Spleen (tissue), 11 donors: ENCODE results near the gene AUH. TPM values are rescaled to one million over a fixed set of nuclear protein-coding genes. Genes with fewer than 3 reads are reported as not detected.

Experiments used
- DNase-seq: peaks from one replicate; pipeline ENCODE4 v3.0.0-alpha.2; 2020
- H3K27ac ChIP-seq, 8 donors: fragments of 200-600 bp; sonication (generic) in 7 of 8; 1 replicate in 4 of 8; 2 replicates in 4 of 8; pipeline versions ENCODE4 v1.5.0 to v1.8.0; 2016 to 2021; ENCODE audit warnings: inconsistent platforms in 4 of 8, mild to moderate bottlenecking in 4 of 8, moderate library complexity in 1 of 8
- H3K27me3 ChIP-seq, 7 donors: fragments of 200-600 bp; sonication (generic) in 6 of 7; replicated peaks in 1 of 7; 1 replicate in 4 of 7; 2 replicates in 3 of 7; pipeline versions ENCODE4 v1.5.0 to v1.8.0; 2016 to 2021; ENCODE audit warnings: inconsistent platforms in 3 of 7, mild to moderate bottlenecking in 1 of 7
- H3K36me3 ChIP-seq, 6 donors: fragments of 200-600 bp; sonication (generic) in 5 of 6; 1 replicate in 4 of 6; 2 replicates in 2 of 6; pipeline versions ENCODE4 v1.5.0 to v1.8.0; 2016 to 2021; ENCODE audit warnings: inconsistent platforms in 2 of 6
- H3K4me1 ChIP-seq, 6 donors: fragments of 200-600 bp; sonication (generic) in 5 of 6; 1 replicate in 3 of 6; 2 replicates in 3 of 6; pipeline versions ENCODE4 v1.5.0 to v1.8.0; 2016 to 2021; ENCODE audit warnings: inconsistent platforms in 3 of 6
- H3K4me3 ChIP-seq, 8 donors: fragments of 200-600 bp; sonication (generic) in 7 of 8; 1 replicate in 4 of 8; 2 replicates in 4 of 8; pipeline versions ENCODE4 v1.5.0 to v1.8.0; 2016 to 2021; ENCODE audit warnings: inconsistent platforms in 4 of 8, mild to moderate bottlenecking in 4 of 8, moderate library complexity in 2 of 8
- H3K9me3 ChIP-seq, 8 donors: fragments of 200-600 bp; sonication (generic) in 7 of 8; 1 replicate in 4 of 8; 2 replicates in 4 of 8; pipeline versions ENCODE4 v1.5.0 to v1.8.0; 2016 to 2021; ENCODE audit warnings: inconsistent platforms in 4 of 8
- POLR2A ChIP-seq, 3 donors: fragments of 450-650 bp; IDR thresholded peaks; one replicate each; pipeline ENCODE4 v1.5.1; 2017; ENCODE audit warnings: antibody characterized with exemption in 3 of 3, mild to moderate bottlenecking in 1 of 3
- POLR2AphosphoS5 ChIP-seq, 3 donors: sonication (generic); formaldehyde crosslinking; IDR thresholded peaks; one replicate each; pipeline ENCODE4 v1.5.1; 2017; ENCODE audit warnings: antibody characterized with exemption in 3 of 3
- WGBS, 5 donors: extraction: QIAGEN DNeasy Blood & Tissue Kit in 3 of 5; methylation state at CpG; one replicate each; pipeline versions ENCODE4 v1.1.5 to v1.1.7; 2013 to 2018; 5-methylcytosine and 5-hydroxymethylcytosine counted together
- intact Hi-C: fragments of 100-400 bp; cut with DNase I; formaldehyde crosslinking; loops from one replicate; pipeline ENCODE4 v1.15.0; 2023; ENCODE audit warnings: low total_unique reads
- polyA plus RNA-seq, 3 donors: library from polyadenylated mRNA; stranded (reverse); fragments of 200-250 nt; gene quantifications; one replicate each; pipeline ENCODE4 v1.2.1, GENCODE V29; 2013
- total RNA-seq, 7 donors: library from RNA; depleted of rRNA in 3 of 7; stranded (reverse); fragments of >200 nt in 3 of 7; fragmentation: NEBNext Ultra II Directional in 4 of 7; extraction: Animal tissue kit (Norgen Biotek cat#: 25700) in 4 of 7; gene quantifications; one replicate each; pipeline versions ENCODE4 v1.1.0 to v1.2.1, GENCODE V29; 2016 to 2021
- TF ChIP-seq, protein P1 (sequence below), 11 experiments: fragments of 200-600 bp in 7 of 11; fragments of 450-650 bp in 4 of 11; sonication (generic) in 4 of 11; IDR thresholded peaks in 8 of 11; conservative IDR thresholded peaks in 3 of 11; 1 replicate in 7 of 11; 2 replicates in 4 of 11; pipeline versions ENCODE4 v1.4.0 to v1.8.0; 2016 to 2021; ENCODE audit warnings: antibody characterized with exemption in 11 of 11, inconsistent platforms in 4 of 11, mild to moderate bottlenecking in 1 of 11
- donor health status: healthy with polysubstance abuse.
- donor health status: DM: no; HTN: no; CAD: no; lungs with moderate emphysema.
- donor health status: DM: no; HTN: no; CAD: no.
- donor health status: Bipolar disorder and iron deficiency.
- donor health status: healthy.
- donor health status: DM: no; HTN: no; CAD: no.
- donor health status: DM: yes; HTN: yes; CAD: no.

The AUH gene
- total and polyA plus RNA-seq, 10 donors, result 9.4 to 37.3 (median 20.6) TPM

DNA sequence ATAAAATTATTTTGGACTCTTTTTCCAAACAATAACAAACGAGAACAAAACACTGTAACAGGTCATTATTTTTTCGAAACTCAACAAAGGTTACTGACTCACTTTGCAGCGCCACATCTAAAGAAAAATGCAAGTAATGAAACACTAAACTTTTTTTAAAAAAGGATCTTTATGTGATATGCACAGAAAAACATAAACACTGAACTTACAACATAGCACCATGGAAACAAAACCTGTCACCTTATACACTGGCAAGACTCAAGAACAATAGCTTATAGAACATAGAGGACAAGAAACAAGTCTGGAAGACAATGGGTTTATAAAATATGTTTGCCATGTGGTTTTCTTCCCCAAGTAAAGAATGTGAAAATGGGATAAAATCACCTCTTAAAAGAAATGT is 85.2 kb downstream of the AUH start:
- Histone ChIP-seq H3K9me3 (no peaks in the 10 kb centered on the region), H3K27me3 (no peaks in the 10 kb centered on the region), H3K27ac (no peak overlapping the region), H3K36me3 (no peaks in the 10 kb centered on the region), H3K4me3 (no peak overlapping the region), H3K4me1 (peaks cover 0 to 4% (median 0%) of the 10 kb centered on the region in 6 donors)
- DNase-seq, result no peak
- intact Hi-C loops, result no loop called here
- no peak for TF ChIP-seq POLR2A (IDR thresholded peaks at IDR 0.05)
- TF ChIP-seq, protein P1, sequence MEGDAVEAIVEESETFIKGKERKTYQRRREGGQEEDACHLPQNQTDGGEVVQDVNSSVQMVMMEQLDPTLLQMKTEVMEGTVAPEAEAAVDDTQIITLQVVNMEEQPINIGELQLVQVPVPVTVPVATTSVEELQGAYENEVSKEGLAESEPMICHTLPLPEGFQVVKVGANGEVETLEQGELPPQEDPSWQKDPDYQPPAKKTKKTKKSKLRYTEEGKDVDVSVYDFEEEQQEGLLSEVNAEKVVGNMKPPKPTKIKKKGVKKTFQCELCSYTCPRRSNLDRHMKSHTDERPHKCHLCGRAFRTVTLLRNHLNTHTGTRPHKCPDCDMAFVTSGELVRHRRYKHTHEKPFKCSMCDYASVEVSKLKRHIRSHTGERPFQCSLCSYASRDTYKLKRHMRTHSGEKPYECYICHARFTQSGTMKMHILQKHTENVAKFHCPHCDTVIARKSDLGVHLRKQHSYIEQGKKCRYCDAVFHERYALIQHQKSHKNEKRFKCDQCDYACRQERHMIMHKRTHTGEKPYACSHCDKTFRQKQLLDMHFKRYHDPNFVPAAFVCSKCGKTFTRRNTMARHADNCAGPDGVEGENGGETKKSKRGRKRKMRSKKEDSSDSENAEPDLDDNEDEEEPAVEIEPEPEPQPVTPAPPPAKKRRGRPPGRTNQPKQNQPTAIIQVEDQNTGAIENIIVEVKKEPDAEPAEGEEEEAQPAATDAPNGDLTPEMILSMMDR (IDR thresholded peaks at IDR 0.05 in 8 of 11, conservative IDR thresholded peaks at IDR 0.05 in 3 of 11), result no peak
- TF ChIP-seq POLR2AphosphoS5 (IDR thresholded peaks at IDR 0.05), result no peak
- 92 to 99% (median 94%) methylated on average over 3 of the region's 3 CpGs for WGBS, 5 donors

DNA sequence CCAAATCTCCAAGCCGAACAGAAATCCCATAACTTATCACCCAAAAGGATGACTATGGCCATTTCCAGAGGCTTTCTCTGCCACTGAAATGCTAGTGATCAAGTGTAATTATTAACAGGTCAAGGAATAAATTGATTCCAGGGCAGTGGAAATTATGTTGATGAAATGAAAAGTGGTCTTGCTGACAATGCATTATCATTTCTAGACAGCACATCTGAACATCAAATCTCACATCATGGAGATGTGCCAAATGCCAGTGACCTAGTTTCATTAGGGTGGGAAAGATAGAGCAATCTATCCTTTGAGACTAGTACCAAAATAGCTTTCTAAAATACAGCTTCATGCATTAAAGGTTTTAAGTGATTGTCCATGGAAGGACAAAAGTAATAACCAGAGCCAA is 86.1 kb downstream of the AUH start:
- no peaks in the 10 kb centered on the region for H3K27me3 ChIP-seq
- WGBS, 5 donors, result 95 to 100% (median 100%) methylated on average over 1 of the region's 1 CpG
- H3K27ac ChIP-seq, result no peak overlapping the region
- H3K4me3 ChIP-seq, result no peak overlapping the region
- H3K36me3 ChIP-seq, result no peaks in the 10 kb centered on the region
- TF ChIP-seq POLR2AphosphoS5 (IDR thresholded peaks at IDR 0.05), result no peak
- TF ChIP-seq, protein P1 (IDR thresholded peaks at IDR 0.05 in 8 of 11, conservative IDR thresholded peaks at IDR 0.05 in 3 of 11), result no peak
- TF ChIP-seq POLR2A (IDR thresholded peaks at IDR 0.05), result no peak
- peaks cover 0 to 4% (median 0%) of the 10 kb centered on the region in 6 donors for H3K4me1 ChIP-seq
- H3K9me3 ChIP-seq, result no peaks in the 10 kb centered on the region
- no peak for DNase-seq
- intact Hi-C loops, result no loop called here

DNA sequence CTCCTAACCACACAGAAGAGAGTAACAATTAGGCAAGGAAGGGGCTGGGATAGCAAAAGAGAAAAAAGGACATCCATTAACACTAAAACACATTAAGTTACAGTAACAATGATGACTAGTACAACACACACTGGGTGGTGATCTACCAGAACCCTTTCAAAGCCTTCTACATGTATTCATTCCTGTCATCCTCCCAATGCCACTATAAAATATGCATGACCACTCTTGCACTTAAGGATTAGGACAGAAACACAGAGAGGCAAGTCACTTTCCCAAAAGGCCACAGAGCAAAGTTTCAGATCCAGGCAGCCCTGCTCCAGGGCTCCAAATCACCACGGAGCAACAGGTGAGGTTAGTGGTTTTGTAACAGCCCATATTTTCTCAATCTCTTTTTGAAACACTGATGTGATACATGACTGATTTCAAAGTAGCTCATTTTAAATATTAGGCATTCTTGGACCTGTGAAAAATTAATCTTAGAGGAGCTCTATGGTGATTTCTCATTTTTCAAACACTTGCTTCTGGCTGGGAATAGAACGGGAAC is 86.7 kb downstream of the AUH start:
- H3K9me3 ChIP-seq, result no peaks in the 10 kb centered on the region
- H3K4me3 ChIP-seq, result no peak overlapping the region
- no peak overlapping the region for H3K27ac ChIP-seq
- 75 to 88% (median 82%) methylated on average over 2 of the region's 2 CpGs for WGBS, 5 donors
- TF ChIP-seq POLR2A (IDR thresholded peaks at IDR 0.05) (no peak), POLR2AphosphoS5 (IDR thresholded peaks at IDR 0.05) (no peak)
- TF ChIP-seq, protein P1 (IDR thresholded peaks at IDR 0.05 in 8 of 11, conservative IDR thresholded peaks at IDR 0.05 in 3 of 11), result no peak
- H3K36me3 ChIP-seq, result no peaks in the 10 kb centered on the region
- H3K27me3 ChIP-seq, result no peaks in the 10 kb centered on the region
- peaks cover 0 to 4% (median 0%) of the 10 kb centered on the region in 6 donors for H3K4me1 ChIP-seq
- DNase-seq, result no peak
- intact Hi-C loops, result no loop called here

DNA sequence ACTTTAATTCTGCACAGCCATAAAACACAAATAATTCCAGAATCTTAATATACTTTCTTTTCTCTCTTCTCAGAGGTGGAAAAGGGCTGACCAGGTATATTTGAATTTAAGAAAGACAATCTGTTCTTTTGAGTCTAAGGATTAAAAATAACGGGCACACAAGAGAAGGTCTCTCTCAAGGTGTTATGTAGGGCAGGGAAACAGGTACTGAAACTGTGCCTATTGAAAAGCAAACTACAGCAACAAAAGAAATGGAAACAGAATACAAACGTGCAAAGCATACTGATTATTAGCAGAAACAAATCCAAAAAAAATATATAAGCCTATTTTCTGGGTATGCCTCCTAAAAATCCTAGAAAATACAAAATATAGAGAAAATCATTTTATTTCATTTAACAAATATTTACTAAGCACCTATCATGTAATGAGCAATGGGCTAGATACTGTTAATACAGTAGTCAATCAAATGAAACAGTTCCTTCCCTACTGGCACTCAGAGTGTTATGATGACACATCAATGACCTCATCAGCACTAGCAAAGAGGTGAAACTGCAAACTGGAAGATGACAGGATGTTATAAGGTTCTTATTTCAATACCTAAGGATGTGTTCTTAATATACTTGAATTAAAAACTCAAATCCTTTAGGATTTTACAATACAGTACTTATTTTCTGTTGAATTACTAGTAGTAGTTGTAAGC is 87.7 kb downstream of the AUH start:
- peaks cover 0 to 4% (median 0%) of the 10 kb centered on the region in 6 donors for H3K4me1 ChIP-seq
- TF ChIP-seq, protein P1 (IDR thresholded peaks at IDR 0.05 in 8 of 11, conservative IDR thresholded peaks at IDR 0.05 in 3 of 11), result no peak
- no peak for TF ChIP-seq POLR2A (IDR thresholded peaks at IDR 0.05)
- no peak for TF ChIP-seq POLR2AphosphoS5 (IDR thresholded peaks at IDR 0.05)
- H3K36me3 ChIP-seq, result no peaks in the 10 kb centered on the region
- DNase-seq, result no peak
- intact Hi-C loops, result no loop called here
- H3K27me3 ChIP-seq, result no peaks in the 10 kb centered on the region
- H3K9me3 ChIP-seq, result no peaks in the 10 kb centered on the region
- H3K27ac ChIP-seq, result no peak overlapping the region
- WGBS, 5 donors, result 70 to 84% (median 77%) methylated on average over 2 of the region's 2 CpGs
- H3K4me3 ChIP-seq, result no peak overlapping the region
